Measurements from ENCODE around the gene RASGRF2.

RASGRF2 gene

DNA sequence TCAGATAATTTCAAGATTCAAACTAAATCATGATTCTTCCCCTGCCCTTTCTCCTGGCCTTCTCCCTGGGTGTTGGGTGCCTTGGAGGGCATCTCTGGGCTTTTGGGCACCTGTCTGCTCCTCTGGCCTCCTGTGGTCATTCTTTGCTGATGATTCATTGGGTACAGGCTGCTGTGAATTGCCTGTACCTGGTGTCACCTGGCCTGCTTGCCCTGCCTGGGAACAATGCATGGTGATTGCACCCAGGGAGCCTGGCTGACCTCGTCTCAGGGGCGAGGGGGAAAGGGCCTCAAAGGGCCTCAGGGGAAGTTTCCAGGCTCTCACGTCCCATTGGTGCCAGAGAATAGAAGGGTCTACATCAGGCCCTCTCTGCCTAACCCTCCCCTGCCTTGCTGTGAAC lies 252.9 kb downstream of the RASGRF2 start:
- DNase-seq = no peak

DNA sequence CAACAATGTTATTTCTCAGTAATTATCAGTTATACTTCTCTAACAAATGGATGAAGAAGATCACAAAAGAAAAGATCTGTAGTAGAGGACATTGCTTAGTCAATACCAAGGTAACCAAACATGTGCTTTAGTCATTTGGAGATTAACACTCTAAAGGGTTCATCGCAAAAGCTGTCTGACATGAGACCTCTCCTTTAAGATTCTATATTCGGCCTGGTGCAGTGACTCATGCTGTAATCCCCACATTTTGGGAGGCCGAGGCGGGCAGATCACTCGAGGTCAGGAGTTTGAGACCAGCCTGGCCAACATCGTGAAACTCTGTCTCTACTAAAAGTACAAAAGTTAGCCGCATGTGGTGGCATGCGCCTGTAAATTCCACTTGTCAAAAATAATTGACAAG lies 254.7 kb downstream of the RASGRF2 start:
- no peak for DNase-seq

DNA sequence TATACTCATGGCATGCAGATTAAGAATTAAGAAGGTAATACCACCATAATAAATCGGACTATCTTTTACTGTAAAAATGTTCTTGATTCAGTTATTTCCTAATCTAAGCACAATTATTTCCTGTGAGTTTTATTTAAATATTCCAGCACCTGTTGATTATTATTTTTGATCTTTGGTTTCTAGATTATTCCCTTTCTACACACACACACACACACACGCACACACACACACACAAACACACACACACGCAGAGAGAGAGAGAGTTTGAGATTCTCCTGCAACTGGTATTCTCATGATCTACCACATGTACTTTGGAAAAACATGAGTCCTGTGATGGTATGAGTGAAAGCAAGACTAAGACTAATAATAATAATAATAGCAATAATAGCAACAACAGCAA lies 256.0 kb downstream of the RASGRF2 start:
- no peak for DNase-seq

DNA sequence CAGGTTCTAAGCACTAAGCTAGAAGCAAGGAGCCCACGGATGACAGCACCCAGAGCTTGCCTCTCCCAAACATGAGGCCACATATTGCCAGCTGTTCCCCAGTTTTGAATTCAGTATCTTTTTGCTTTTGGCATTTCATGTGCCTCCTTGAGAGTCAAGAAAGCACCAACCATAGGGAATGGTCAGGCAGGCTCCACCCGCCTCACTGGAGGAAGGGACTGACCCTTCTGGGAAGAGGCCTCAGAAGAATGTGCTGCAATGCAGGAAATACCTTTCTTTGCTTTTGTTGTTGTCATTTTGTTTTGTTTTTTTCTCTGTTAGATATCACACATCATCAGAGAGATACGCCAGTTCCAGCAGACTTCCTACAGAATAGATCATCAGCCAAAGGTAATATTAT lies 259.2 kb downstream of the RASGRF2 start:
- DNase-seq = no peak

DNA sequence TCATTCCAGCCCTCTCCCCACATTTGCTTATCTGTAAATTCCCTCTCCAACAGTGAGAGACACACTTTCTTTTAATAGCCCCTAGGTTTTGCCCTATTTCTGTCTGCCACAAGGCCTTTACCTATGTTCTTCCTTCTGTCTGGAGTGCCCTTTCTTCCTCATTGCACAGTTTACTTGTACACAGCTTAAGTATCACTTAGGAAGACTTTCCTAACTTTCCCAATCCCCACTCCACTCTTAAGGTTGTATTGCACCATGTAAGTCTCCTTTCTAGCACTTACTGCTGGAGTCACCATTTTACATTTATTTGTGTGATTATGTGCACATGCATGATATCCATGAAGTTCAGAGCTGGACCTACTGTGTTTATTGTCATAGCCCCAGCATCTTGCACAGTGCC lies 262.1 kb downstream of the RASGRF2 start:
- no peak for DNase-seq

DNA sequence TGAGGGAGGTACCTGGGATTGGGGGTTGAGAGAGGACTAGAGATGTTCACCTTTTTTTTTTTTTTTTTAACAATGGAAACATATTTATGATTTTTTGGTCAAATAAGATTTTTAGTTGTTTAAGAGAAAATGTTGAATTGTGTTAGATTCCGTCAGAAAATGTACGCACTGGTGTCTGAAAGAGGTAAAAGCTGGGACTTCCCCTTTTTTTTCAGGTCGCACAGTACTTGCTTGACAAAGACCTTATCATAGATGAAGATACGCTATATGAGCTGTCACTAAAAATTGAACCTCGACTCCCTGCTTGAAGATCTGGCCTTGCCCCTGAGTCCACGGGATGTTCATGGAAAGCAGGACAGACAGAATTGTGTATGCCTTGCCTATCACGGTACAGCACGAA lies 265.3 kb downstream of the RASGRF2 start:
- DNase-seq = no peak

DNA sequence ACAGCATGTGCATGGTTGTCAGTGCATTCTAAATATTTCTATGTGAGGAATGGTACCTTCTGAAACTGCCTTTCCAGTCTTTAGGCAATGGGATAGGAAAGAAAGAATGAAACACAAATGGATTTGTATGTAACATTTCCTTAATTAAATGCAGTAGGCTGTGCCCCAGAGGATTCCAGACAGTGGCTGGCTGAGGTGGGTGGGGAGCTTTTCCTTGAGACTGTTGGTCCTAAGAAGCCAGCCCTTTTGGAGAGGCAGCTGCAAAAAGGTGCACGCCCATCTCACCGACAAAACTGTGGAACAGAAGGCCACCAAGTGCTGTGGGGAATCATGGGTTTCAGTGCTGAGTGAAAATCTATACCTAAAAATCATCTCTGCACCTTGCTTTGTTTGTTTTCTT lies 266.1 kb downstream of the RASGRF2 start:
- no peak for DNase-seq

DNA sequence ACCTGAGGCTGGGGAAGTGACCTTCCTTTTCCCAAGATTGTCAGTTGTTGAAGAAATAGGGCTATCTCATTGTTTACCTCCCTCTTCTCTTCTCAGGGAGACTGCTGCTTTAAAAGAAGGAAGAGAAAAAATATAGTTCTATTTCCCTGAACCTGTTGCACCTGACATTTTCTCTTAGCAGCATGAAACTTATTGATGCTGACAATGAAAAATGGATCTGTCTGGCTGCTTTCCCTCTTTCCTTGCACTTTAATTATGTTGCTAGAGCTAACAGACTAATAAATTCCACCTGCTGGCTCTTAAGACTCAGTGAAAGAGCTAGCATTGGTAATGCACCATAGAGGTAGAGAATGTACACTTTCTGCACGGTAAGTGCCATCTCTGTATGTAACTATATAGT lies 266.8 kb downstream of the RASGRF2 start:
- no peak for DNase-seq

DNA sequence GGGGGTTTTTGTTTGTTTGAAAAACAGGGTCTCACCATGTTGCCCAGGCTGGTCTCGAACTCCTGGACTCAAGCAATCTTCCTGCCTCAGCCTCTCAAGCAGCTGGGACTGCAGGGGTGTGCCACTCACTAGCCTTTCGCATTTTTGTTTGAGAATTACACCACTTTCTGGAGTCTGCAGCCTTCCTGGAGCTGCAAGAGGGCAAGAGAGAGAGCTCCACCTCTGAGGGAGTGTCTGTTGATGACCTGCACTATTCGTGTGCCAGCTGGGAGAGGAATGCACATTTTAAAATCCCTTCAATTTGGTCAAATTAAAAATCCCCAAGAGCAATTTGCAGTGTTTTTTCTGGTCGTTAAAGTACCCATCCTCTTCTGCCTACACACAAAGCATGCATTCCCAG lies 267.9 kb downstream of the RASGRF2 start:
- DNase-seq = no peak

DNA sequence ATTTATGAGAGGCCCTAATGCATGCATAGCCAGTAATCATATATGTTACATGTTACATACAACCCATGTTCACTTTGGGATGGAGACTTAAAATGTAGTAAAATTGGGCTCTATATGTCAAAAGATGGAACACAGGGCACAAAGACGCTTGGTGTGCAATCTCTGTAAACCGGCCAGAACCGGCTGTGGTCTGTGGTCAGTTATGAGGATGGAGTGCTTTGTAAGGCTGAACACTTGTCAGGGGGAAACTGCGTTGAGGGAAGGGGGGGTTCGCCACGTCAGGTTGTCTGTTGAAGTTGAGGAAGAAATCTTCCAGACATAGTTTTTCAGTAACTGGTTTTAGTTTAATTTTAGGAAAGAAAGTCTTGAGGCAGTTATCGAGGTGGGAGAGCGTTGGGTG lies 270.3 kb downstream of the RASGRF2 start:
- no peak for DNase-seq

DNA sequence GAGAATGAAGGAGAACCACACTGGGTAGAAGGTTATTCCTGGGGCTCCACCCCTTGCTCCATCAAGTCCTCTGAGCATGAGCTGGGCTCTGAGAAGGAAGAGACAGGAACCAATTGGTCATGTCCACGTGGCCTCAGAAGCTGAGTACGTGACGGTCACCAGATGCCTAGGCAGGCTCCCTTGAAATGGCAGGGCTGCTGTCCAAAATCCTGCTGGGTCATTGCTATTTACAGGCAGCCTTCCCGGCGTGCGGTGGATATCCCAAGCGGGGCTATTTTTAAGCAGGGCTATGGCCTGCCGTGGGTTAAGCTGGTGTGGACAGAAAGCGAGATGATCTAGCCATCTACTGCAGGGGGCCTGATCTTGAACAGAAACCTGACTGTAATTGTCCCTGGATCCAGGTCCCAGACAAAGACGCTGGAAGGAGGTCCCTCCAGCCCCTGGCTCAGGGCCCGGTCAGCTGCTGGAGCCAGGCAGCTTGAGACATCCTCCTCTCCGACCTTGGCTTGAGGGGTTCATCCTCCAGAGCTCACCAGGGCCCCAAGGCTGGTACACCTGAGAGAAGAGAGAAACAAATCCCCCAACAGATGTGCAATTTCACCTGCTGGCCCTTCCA lies 272.4 kb downstream of the RASGRF2 start:
- DNase-seq = no peak

DNA sequence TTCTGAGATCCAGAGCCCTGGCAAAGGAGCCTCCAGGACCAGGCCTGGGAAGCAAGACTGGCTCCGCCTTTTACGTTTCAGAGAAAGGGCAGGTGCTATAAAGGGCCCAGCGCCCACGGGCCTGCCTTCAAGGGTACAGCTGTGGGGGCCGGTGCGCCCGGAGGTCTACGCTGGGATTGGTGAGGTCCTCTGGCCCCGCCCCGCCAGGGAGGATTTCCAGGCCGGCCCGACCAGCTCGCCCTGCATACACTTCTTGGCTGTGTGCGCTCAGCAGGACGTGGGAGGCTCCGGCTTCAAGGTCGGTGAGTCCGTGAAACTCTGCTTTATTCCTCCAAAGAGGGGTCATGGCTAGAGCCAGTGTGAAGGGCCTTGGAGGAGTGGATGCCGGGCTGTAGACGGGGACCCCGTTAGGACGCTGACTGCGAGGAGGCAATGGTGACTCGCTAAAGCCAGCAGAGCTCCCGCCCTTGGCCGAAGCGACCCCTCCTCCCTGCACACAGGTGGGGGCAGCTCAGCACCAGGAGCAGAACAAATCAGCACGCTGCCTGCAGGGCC lies 273.0 kb downstream of the RASGRF2 start, which contains the start of gene CKMT2:
Gene CKMT2 (plus strand): TSS at position 243 of the 555 bp plus-strand sequence. CDS start 17,811 bp downstream, outside the sequence.
- DNase-seq = no peak

DNA sequence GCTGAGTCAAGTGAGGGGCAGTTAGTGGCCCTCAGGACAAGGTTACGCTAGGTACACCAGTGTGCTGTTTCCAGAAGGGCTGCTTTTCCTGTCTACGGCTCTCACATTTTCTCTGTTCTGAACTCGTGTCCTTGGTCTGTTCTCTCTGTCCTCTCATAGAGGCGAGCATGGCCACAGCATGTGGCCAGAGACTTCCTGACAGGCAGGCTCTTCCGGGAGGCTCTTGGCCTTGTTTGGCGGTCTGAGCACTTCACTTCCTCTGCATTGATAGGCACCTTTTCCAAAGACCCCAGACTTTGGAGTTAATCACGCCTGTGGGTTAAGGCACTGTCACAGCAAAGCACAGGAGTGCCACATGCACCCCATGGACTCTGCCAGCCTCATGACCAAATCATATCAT lies 274.1 kb downstream of the RASGRF2 start:
- no peak for DNase-seq

DNA sequence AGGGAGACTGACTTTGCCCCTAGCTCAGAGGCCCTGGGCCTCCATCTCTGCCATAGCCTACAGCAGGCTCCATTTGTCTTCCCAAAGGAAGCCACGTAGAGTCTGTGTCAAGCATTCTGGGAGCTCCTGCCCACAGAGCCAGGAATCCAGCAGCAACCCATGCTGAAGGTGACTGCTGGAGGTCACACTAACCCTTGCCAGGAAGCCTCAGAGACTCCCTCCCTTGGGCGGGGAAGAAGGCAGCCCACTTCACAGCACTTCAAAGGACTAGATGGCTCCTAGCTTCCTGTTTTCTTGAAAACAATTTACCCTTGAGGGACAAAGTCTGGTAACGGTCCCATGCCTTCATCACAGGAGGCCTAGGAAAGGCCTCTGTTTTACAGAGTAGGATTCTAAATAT lies 274.6 kb downstream of the RASGRF2 start:
- no peak for DNase-seq

DNA sequence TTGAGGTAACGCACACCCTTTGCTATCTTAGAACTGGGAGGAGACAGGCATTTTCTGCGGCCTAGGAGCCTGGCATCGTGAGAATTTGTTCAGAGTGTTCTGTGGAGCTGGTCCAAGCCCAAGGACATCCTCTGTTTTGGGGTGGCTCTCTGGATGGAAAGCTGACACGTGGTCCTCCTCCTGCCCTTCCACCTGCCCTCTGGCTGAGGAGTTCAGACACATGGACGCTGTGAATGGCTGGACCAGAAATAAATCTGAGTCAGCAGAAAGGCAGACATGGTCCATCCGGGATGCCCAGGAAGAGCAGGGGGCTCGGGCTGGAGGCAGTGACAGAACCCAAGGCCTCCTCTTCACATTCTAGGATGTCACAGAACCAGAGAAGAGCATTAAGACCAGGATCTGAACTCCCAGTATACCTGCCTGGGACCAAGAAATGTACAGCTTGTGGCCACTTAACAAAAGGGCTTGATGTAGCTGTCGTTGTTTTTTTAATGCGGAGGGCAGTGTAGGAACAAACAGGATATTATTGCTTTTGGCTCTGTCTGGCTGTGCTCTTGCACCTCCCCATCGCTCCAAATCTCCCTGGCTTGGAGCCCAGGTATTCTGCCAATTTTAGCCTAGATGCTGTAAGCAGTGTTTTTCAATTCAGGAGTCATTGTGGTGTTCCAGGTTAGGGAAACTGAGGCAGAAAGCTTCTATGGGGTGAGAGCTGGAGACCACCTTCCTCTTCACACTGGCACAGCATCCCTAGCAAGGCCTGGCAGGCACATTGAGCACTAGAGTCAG lies 275.3 kb downstream of the RASGRF2 start:
- no peak for DNase-seq

DNA sequence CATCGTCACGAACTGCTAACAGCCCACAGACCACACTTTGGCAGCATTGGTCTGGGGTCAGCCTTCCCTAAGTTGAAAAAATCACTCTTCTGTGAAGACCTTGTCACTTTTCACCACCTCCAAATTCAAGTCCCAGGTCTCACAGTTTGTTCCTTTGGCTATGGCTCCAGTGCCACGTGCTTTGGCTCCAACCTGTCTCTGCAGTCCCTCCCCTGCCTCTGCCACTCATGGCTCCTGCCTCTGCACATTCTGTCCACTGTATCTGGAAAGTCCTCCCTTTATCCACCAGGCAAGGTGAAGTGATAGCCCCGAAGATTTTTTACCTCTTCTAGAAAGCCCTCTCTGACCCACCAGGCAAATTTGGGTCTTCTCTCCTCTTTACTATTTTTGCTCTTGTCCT lies 278.3 kb downstream of the RASGRF2 start:
- no peak for DNase-seq

DNA sequence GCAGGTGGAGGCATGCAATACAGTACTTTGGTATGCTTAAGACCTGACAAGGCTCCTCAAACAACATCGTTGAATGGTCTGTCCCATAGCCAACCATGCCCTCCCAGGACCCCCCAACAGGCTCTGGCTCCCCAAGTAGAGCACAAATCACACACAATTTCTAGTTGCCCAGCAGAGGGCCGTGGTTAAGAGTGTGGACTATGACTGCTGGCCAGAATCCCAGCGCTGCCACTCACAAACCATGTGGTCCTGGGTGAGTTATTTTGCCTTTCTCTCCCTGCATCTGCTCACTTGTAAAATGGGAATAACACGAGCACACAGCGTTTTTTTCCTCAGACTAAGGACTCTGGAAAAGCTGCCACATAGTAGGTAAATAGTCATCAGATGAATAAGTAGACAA lies 279.4 kb downstream of the RASGRF2 start:
- DNase-seq = no peak

DNA sequence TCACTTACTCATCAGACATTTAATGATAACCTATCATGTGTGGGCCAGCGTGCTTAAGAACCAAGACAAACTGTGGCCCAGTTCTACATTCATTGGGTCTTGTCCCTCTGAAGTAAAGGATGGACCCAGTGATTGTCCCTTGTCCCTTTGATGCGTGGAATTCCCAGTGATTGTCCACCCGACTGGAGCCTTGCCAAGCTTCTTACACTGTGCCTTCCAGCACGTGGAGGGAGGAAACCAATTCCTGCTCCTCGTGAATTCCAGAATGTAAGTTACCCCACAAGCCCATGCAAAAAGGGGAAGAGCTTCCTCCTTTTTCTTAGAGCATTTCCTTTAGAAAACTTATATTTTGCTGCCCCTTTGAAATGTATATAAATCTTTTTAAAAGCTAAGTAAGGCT lies 280.8 kb downstream of the RASGRF2 start:
- DNase-seq = no peak

DNA sequence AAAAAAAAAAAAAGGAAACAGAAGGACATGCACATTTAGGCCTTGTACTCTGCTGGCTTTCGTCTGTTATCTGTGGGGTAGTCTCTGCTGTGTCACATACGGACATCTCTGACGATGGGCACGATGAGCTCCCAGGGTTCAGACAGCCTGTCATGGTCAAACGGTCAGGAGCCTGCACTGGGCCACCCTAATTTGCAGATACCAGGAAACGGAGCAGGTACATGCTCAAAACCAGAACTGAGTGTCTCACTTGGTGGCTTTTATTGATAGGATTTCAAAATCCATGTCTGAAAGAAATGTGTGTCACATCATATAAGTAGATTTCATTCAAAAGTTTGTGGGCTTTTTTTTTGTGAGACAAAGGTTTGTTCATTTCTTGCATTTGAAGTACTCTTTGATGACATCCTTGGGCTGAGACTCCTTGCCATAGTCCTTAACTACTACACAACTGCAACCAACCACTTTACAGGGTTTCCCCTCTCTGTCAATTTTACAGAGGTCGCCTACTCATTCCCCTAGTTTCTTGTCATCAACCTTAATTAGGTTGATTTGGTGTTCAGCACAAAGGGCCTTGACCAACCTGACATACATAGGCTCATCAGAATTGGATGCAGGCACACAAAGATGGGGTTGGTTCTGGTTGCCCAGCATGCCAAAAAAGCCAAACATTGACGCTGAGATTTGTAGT lies 281.9 kb downstream of the RASGRF2 start:
- no peak for DNase-seq

DNA sequence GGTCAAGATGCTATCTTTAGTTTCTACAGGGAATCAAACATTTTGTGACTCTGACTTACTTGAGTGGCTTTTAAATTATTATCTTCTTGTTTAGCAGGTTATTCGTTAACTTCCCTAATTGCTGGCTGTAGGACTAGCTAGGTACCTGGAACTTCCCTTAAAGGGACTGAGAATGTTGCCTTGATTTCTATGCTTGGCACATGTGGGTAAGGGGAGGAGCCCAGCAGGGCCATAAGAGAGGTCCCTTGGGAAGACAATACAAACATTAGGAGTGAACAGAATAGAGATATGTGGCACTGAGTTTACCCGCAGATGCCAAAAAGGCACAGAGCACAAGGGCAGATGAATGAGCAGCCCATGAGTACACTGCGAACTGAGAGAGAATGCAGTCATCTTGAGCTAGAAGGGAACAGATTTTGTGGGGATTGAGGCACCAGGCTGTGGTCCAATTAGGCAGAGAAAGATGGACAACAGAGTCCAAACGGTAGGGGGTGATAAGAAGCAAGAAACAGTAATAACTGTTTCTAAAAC lies 282.8 kb downstream of the RASGRF2 start:
- no peak for DNase-seq

DNA sequence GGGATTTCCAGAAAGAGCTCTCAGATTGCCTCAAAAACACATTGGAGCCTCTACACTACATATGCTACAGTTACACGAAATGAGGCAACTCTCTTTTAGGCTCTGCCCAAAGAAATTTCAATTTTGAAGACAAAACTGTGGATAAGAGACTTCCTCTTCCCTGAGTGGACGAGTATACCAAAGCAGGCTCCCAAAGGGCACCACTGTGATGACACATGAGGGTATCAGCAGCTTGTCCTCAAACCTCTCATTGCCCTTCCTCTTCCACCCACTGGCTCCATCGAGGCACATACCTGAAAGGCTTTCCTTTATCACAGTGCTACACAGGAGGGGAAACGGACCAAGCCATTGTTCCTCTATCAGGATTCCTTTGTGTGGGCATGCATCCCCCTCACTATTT lies 284.3 kb downstream of the RASGRF2 start:
- no peak for DNase-seq

DNA sequence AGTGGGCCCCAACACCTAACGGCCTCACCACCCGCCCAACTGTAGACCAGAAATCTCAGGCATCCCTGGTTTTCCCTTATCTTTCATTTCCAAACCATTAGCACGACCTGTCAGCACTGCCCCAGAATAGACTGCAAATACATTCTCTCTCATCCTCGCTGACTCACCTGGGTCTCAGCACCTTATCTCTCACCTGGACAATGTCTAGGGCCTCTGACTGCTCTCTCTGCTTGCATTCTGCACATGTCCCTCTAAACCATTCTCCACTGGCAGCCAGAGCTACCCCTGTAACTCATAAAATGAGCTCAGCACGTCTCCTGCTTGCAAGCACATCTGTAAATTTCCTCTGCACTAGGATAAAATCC lies 285.7 kb downstream of the RASGRF2 start:
- no peak for DNase-seq

DNA sequence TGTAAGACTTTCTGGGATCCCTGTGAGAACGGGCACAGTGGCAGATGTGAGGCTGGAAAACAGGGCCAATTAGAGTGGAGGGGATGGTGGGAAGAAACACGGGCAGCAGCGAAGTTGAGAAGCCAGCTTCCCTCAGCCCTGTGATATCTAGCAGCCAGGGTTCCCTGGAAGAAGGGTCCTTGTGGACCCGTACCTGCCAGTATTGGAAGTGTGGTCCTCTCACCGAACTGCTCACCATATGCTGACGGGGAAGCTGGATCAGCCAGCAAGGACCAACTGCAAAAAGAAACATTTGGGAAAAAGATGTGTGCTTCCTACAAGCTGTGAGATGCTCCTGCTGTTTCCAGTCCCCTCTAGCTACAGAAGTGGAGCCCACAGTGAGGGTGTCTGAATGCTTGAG lies 286.5 kb downstream of the RASGRF2 start:
- no peak for DNase-seq
